IMR-90 (cell line): Measurements from ENCODE around the gene ARHGEF10L. TPM values are rescaled to one million over a fixed set of nuclear protein-coding genes. Genes with fewer than 3 reads are reported as not detected.

Experiments used
- ATAC-seq: fragments of 200-7000 bp; cut with Tn5 transposase; 2 replicates; pipeline ENCODE4 v1.9.1; 2020; ENCODE audit warnings: low read depth, mild to moderate bottlenecking, moderate library complexity
- BruUV-seq: library from RNA; stranded (reverse); fragments of 400-500 nt; replicated peaks from 2 replicates; lab custom pipeline; 2021; lab: Mats Ljungman, UMichigan
- CTCF ChIA-PET: fragments of 300-600 bp; formaldehyde crosslinking; extraction: SDS; loops from one replicate; lab custom pipeline; 2021; ENCODE audit warnings: antibody characterized with exemption; lab: Yijun Ruan, JAX
- POLR2A ChIA-PET: fragments of 300-600 bp; sonication (Branson Sonifier 250); formaldehyde crosslinking; loops from one replicate; lab custom pipeline; 2022; ENCODE audit warnings: antibody characterized with exemption; ENCODE audit not compliant: unreplicated experiment; lab: Charles Lee
- DNase-seq: peaks from one replicate; pipeline ENCODE4 v3.0.0; 2013
- H2AFZ ChIP-seq: replicated peaks from 2 replicates; pipeline ENCODE3; 2013; ENCODE audit warnings: low read length, mild to moderate bottlenecking; ENCODE audit not compliant: poor library complexity
- H2AK5ac ChIP-seq: 2 replicates; pipeline ENCODE4 v1.6.1; 2013; ENCODE audit warnings: low read depth, low read length, inconsistent platforms
- H2AK9ac ChIP-seq: replicated peaks from 2 replicates; pipeline ENCODE3; 2013; ENCODE audit warnings: mild to moderate bottlenecking, low read depth, low read length, moderate library complexity; ENCODE audit not compliant: poor library complexity
- H2BK120ac ChIP-seq: 2 replicates; pipeline ENCODE4 v1.6.1; 2013; ENCODE audit warnings: low read depth, low read length, inconsistent platforms
- H2BK15ac ChIP-seq: 3 replicates; pipeline ENCODE4 v1.6.1; 2013; ENCODE audit warnings: low read depth, low read length, inconsistent platforms
- H2BK20ac ChIP-seq: 2 replicates; pipeline ENCODE4 v1.6.1; 2013; ENCODE audit warnings: low read depth, mild to moderate bottlenecking, inconsistent platforms, low read length, moderate library complexity
- H2BK5ac ChIP-seq: 2 replicates; pipeline ENCODE4 v1.6.1; 2013; ENCODE audit warnings: mild to moderate bottlenecking, low read depth, low read length, inconsistent platforms; ENCODE audit not compliant: poor library complexity, severe bottlenecking
- H3K14ac ChIP-seq: replicated peaks from 2 replicates; pipeline ENCODE4 v1.6.1; 2013; ENCODE audit warnings: low read depth, low read length, inconsistent platforms
- H3K18ac ChIP-seq: 2 replicates; pipeline ENCODE4 v1.6.1; 2013; ENCODE audit warnings: low read depth, low read length, control low read depth
- H3K23ac ChIP-seq: 2 replicates; pipeline ENCODE4 v1.6.1; 2013; ENCODE audit warnings: low read depth, low read length, inconsistent platforms
- H3K27ac ChIP-seq: 2 replicates; pipeline ENCODE4 v1.5.1; 2013; ENCODE audit warnings: mild to moderate bottlenecking, control low read depth, low read length; ENCODE audit not compliant: insufficient read depth
- H3K27me3 ChIP-seq: 2 replicates; pipeline ENCODE4 v1.6.1; 2013; ENCODE audit warnings: low read length; ENCODE audit not compliant: control insufficient read depth, insufficient read depth
- H3K36me3 ChIP-seq: 2 replicates; pipeline ENCODE4 v1.6.1; 2013; ENCODE audit warnings: low read length, mixed read lengths; ENCODE audit not compliant: control insufficient read depth, insufficient read depth
- H3K4ac ChIP-seq: 2 replicates; pipeline ENCODE4 v1.6.1; 2013; ENCODE audit warnings: low read depth, low read length, inconsistent platforms
- H3K4me1 ChIP-seq: 2 replicates; pipeline ENCODE4 v1.6.1; 2013; ENCODE audit warnings: low read length, mixed read lengths; ENCODE audit not compliant: control insufficient read depth, insufficient read depth
- H3K4me2 ChIP-seq: 2 replicates; pipeline ENCODE4 v1.6.1; 2013; ENCODE audit warnings: low read depth, mild to moderate bottlenecking, control low read depth, low read length, moderate library complexity
- H3K4me3 ChIP-seq: 2 replicates; pipeline ENCODE4 v1.5.1; 2013; ENCODE audit warnings: low read depth, mild to moderate bottlenecking, control low read depth, low read length, moderate library complexity; ENCODE audit not compliant: insufficient read depth
- H3K56ac ChIP-seq: 2 replicates; pipeline ENCODE4 v1.6.1; 2013; ENCODE audit warnings: low read length, inconsistent platforms; ENCODE audit not compliant: insufficient read depth; ENCODE audit errors: extremely low read depth
- H3K79me1 ChIP-seq, 2 experiments: 2 replicates each; pipeline ENCODE4 v1.6.1; 2013; ENCODE audit warnings: low read length in 2 of 2, inconsistent platforms in 1 of 2, low read depth in 1 of 2
- H3K9ac ChIP-seq: 2 replicates; pipeline ENCODE4 v1.6.1; 2013; ENCODE audit warnings: low read depth, low read length, control low read depth
- H3K9me1 ChIP-seq: 2 replicates; pipeline ENCODE4 v1.6.1; 2013; ENCODE audit warnings: low read length, inconsistent platforms; ENCODE audit not compliant: insufficient read depth
- H3K9me3 ChIP-seq: 2 replicates; pipeline ENCODE4 v1.6.1; 2013; ENCODE audit warnings: low read length; ENCODE audit not compliant: control insufficient read depth, insufficient read depth
- H4K20me1 ChIP-seq: 2 replicates; pipeline ENCODE4 v1.6.1; 2013; ENCODE audit warnings: low read length, inconsistent platforms; ENCODE audit not compliant: insufficient read depth
- H4K5ac ChIP-seq: 2 replicates; pipeline ENCODE4 v1.6.1; 2013; ENCODE audit warnings: mild to moderate bottlenecking, low read depth, low read length, control low read depth
- H4K8ac ChIP-seq, 2 experiments: 2 replicates each; pipeline ENCODE4 v1.6.1; 2013; ENCODE audit warnings: low read depth in 2 of 2, low read length in 2 of 2, control low read depth in 1 of 2, inconsistent platforms in 1 of 2
- H4K91ac ChIP-seq: 2 replicates; pipeline ENCODE4 v1.6.1; 2013; ENCODE audit warnings: low read depth, low read length, inconsistent platforms; ENCODE audit not compliant: insufficient read depth
- CEBPB ChIP-seq: IDR thresholded peaks from 2 replicates; pipeline ENCODE4 v1.6.1; 2012; ENCODE audit warnings: low read depth, low read length, improper control_type of control experiment
- CHD1 ChIP-seq: IDR thresholded peaks from 2 replicates; pipeline ENCODE4 v1.6.1; 2012; ENCODE audit warnings: low read depth, low read length, improper control_type of control experiment
- ELK1 ChIP-seq: fragments of 150-350 bp; IDR thresholded peaks from 2 replicates; pipeline ENCODE4 v1.6.1; 2016; ENCODE audit warnings: low read depth, mild to moderate bottlenecking, low read length, moderate library complexity, borderline replicate concordance
- FOS ChIP-seq: fragments of 150-350 bp; IDR thresholded peaks from 2 replicates; pipeline ENCODE4 v1.6.1; 2016; ENCODE audit warnings: low read depth, low read length
- MAFK ChIP-seq: IDR thresholded peaks from 2 replicates; pipeline ENCODE4 v1.6.1; 2012; ENCODE audit warnings: low read depth, low read length, improper control_type of control experiment
- NFE2L2 ChIP-seq: fragments of 150-350 bp; IDR thresholded peaks from 2 replicates; pipeline ENCODE4 v1.6.1; 2016; ENCODE audit warnings: low read depth, mild to moderate bottlenecking, low read length
- RAD21 ChIP-seq: IDR thresholded peaks from 2 replicates; pipeline ENCODE4 v1.6.1; 2012; ENCODE audit warnings: low read length, improper control_type of control experiment
- RFX5 ChIP-seq: IDR thresholded peaks from 2 replicates; pipeline ENCODE4 v1.8.0; 2012; ENCODE audit warnings: low read depth, mild to moderate bottlenecking, low read length, moderate library complexity
- WGBS, 2 experiments: methylation state at CpG; one replicate each; pipeline versions ENCODE4 v1.1.5 to v1.1.7; 2013; ENCODE audit warnings: missing lambda C conversion rate in 2 of 2; ENCODE audit not compliant: insufficient read length in 1 of 2; ENCODE audit errors: extremely low coverage in 2 of 2; 5-methylcytosine and 5-hydroxymethylcytosine counted together
- dilution Hi-C: fragments of 300-500 bp; cut with HindIII; formaldehyde crosslinking; loops from one replicate; pipeline ENCODE4 v1.14.3; 2018; ENCODE audit warnings: low sequenced_read_pairs; ENCODE audit not compliant: unreplicated experiment
- in situ Hi-C: fragments of 300-500 bp; cut with MboI; formaldehyde crosslinking; loops from 3 replicates; pipeline ENCODE4 v1.14.3; 2019; ENCODE audit warnings: low sequenced_read_pairs, inconsistent platforms, mixed read lengths
- intact Hi-C: fragments of 100-400 bp; cut with micrococcal nuclease; formaldehyde crosslinking; loops from 2 replicates; pipeline ENCODE4 v1.10.0; 2022
- polyA plus RNA-seq, 3 experiments: library from polyadenylated mRNA; depleted of rRNA; stranded (reverse); fragments of >200 nt; gene quantifications; 2 replicates each; pipeline ENCODE4 v1.2.3, GENCODE V29; 2012; ENCODE audit warnings: low replicate concordance in 1 of 3
- total RNA-seq: library from RNA; depleted of rRNA; stranded (reverse); fragments of >200 nt; gene quantifications from 2 replicates; pipeline ENCODE4 v1.2.3, GENCODE V29; 2012
- TF ChIP-seq, protein P1 (sequence below): fragments of 150-350 bp; IDR thresholded peaks from 2 replicates; pipeline ENCODE4 v1.6.1; 2017; ENCODE audit warnings: mild to moderate bottlenecking, antibody characterized with exemption, low read length, low read depth

Gene ARHGEF10L
- total and polyA plus RNA-seq, 2 of the 4 experiments (the other 2 are of a cell fraction): 4.8 to 12.4 TPM

GRCh38 chr1:17630986-17631385 is 91.5 kb downstream of the ARHGEF10L start:
- no peaks in the 10 kb centered on the region for H3K27me3 ChIP-seq
- H3K4me2 ChIP-seq: no peak overlapping the region
- peaks cover 15% of the 10 kb centered on the region for H3K9me1 ChIP-seq
- in situ Hi-C loops: no loop called here
- intact Hi-C loops: no loop called here
- no peak overlapping the region for H2BK120ac ChIP-seq
- no peak for DNase-seq
- H3K79me1 ChIP-seq: peaks cover 0 to 5% of the 10 kb centered on the region in 2 experiments; a peak in 1 of 4 replicates
- no peak overlapping the region for H4K5ac ChIP-seq
- TF ChIP-seq FOS (no peak), NFE2L2 (no peak), ELK1 (no peak), CHD1 (no peak), CEBPB (no peak), RFX5 (no peak), RAD21 (no peak), MAFK (no peak)
- TF ChIP-seq, protein P1, sequence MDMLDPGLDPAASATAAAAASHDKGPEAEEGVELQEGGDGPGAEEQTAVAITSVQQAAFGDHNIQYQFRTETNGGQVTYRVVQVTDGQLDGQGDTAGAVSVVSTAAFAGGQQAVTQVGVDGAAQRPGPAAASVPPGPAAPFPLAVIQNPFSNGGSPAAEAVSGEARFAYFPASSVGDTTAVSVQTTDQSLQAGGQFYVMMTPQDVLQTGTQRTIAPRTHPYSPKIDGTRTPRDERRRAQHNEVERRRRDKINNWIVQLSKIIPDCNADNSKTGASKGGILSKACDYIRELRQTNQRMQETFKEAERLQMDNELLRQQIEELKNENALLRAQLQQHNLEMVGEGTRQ: no peak
- no peak overlapping the region for H4K91ac ChIP-seq
- H3K14ac ChIP-seq: no peak overlapping the region
- no peak for ATAC-seq
- no peak overlapping the region for H3K18ac ChIP-seq
- no peak overlapping the region for H2AK5ac ChIP-seq
- no peak overlapping the region for H3K4ac ChIP-seq
- H3K23ac ChIP-seq: no peak overlapping the region
- no peak overlapping the region for H3K56ac ChIP-seq
- H2AK9ac ChIP-seq: no peak overlapping the region
- H2BK20ac ChIP-seq: no peak overlapping the region
- no peak overlapping the region for H3K27ac ChIP-seq
- no peaks in the 10 kb centered on the region for H3K9me3 ChIP-seq
- POLR2A ChIA-PET: no interaction called here
- peaks cover 30% of the 10 kb centered on the region for H3K36me3 ChIP-seq
- dilution Hi-C loops: no loop called here
- H2AFZ ChIP-seq: no peak overlapping the region
- H3K4me1 ChIP-seq: peaks cover 7% of the 10 kb centered on the region
- H2BK15ac ChIP-seq: no peak overlapping the region
- no peaks in the 10 kb centered on the region for H4K20me1 ChIP-seq
- no TSS peak for BruUV-seq
- no peak overlapping the region for H2BK5ac ChIP-seq
- H3K4me3 ChIP-seq: no peak overlapping the region
- H3K9ac ChIP-seq: no peak overlapping the region
- CTCF ChIA-PET: no interaction called here
- no peak overlapping the region for H4K8ac ChIP-seq
- no CpG with 5 or more reads among the region's 6 CpGs for WGBS, 2 experiments
